Smooth muscle cell (in vitro differentiated cells): ENCODE measurements around the gene MAP7D1. TPM values are rescaled to one million over a fixed set of nuclear protein-coding genes. Genes with fewer than 3 reads are reported as not detected.

Experiments
- DNase-seq: peaks from one replicate; lab custom pipeline; 2025; ENCODE audit not compliant: unreplicated experiment; lab: John Stamatoyannopoulos, UW
- H2AFZ ChIP-seq: fragments of 200-600 bp; sonication (generic); 2 replicates; pipeline ENCODE4 v1.6.0; 2016; ENCODE audit warnings: antibody characterized with exemption, low read depth, mild to moderate bottlenecking
- H3F3A ChIP-seq: fragments of 200-600 bp; sonication (generic); 2 replicates; pipeline ENCODE4 v1.6.0; 2017; ENCODE audit warnings: antibody characterized with exemption, low read depth
- H3K27ac ChIP-seq: fragments of 200-600 bp; sonication (generic); 2 replicates; pipeline ENCODE4 v1.5.1; 2016; ENCODE audit warnings: low read depth, mild to moderate bottlenecking
- H3K27me3 ChIP-seq: fragments of 200-600 bp; sonication (generic); 2 replicates; pipeline ENCODE4 v1.6.1; 2016; ENCODE audit warnings: low read depth, mild to moderate bottlenecking
- H3K36me3 ChIP-seq: fragments of 200-600 bp; sonication (generic); 2 replicates; pipeline ENCODE4 v1.5.1; 2016; ENCODE audit warnings: low read depth
- H3K4me1 ChIP-seq: fragments of 200-600 bp; sonication (generic); 2 replicates; pipeline ENCODE4 v1.5.1; 2016; ENCODE audit warnings: low read depth
- H3K4me2 ChIP-seq: fragments of 200-600 bp; sonication (generic); 2 replicates; pipeline ENCODE4 v1.6.0; 2016; ENCODE audit warnings: mild to moderate bottlenecking
- H3K4me3 ChIP-seq: fragments of 200-600 bp; sonication (generic); 2 replicates; pipeline ENCODE4 v1.5.1; 2016; ENCODE audit warnings: mild to moderate bottlenecking
- H3K79me2 ChIP-seq: fragments of 200-600 bp; sonication (generic); 2 replicates; pipeline ENCODE4 v1.6.0; 2016; ENCODE audit warnings: low read depth, mild to moderate bottlenecking
- H3K9ac ChIP-seq: fragments of 200-600 bp; sonication (generic); 2 replicates; pipeline ENCODE4 v1.6.0; 2016; ENCODE audit warnings: low read depth
- H3K9me3 ChIP-seq: fragments of 200-600 bp; sonication (generic); replicated peaks from 2 replicates; pipeline ENCODE4 v1.5.1; 2016; ENCODE audit warnings: low read depth
- H4K20me1 ChIP-seq: fragments of 200-600 bp; sonication (generic); 2 replicates; pipeline ENCODE4 v1.6.0; 2016; ENCODE audit warnings: low read depth
- WGBS: methylation state at CpG from one replicate; pipeline ENCODE4 v1.1.7; 2016; ENCODE audit warnings: low lambda C conversion rate; 5-methylcytosine and 5-hydroxymethylcytosine counted together
- polyA plus RNA-seq: library from polyadenylated mRNA; unstranded; fragments of >200 nt; fragmentation: Nextera tagmentation; extraction: Ambion mirVana; gene quantifications from 2 replicates; pipeline ENCODE4 v1.2.1, GENCODE V29; 2016
- total RNA-seq: library from RNA; depleted of rRNA; stranded (reverse); fragments of >200 nt; gene quantifications from 2 replicates; pipeline ENCODE4 v1.2.3, GENCODE V29; 2014
- TF ChIP-seq, protein P1 (sequence below): fragments of 200-600 bp; sonication (generic); IDR thresholded peaks from 2 replicates; pipeline ENCODE4 v1.5.1; 2017; ENCODE audit warnings: borderline replicate concordance, mild to moderate bottlenecking, antibody characterized with exemption; ENCODE audit not compliant: insufficient read depth, poor library complexity, severe bottlenecking

MAP7D1 gene
- total and polyA plus RNA-seq, 2 experiments from 2014 or later = 109 to 169 TPM

DNA sequence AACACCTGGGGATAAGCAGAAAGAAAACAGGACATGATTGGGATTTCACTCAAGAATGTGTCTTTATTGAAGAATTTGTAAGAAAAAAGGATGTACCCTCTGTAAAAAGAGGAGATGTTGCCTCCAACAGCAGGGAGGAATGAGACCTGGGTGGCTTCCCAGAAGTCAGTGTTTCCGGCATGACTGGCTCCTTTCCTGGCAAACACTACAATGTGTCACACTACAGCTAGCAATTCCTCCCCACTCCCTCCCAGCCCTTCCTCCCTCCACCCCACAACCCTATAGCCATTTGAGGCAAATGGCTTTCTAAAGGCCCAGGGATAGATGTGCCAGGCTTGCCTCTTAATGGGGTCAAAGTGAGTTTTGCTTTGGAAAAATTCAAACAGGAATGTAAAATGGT lies 19.4 kb upstream of the MAP7D1 start:
- Histone ChIP-seq H3K4me2 (no peak overlapping the region), H3K27me3 (no peaks in the 10 kb centered on the region)

DNA sequence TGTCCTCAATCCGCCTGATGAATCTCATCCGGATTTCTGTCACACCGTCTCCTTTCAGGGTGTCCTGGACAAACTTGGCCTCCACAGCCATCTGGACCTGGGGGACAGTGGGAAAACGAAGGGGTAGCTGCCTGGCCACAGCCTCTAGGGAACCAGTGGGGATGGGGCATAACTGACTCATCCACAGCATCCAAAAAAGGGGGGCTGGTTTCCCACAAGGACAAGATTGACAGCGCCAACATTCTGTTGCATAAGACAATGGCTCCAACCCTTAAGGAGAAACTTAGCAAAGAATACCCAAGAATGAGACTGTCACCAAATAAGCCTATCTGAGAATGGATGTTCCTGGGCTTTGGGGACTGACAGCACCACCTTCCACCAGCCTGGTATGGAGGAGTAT lies 18.7 kb upstream of the MAP7D1 start:
- 97% methylated on average over 5 of the region's 5 CpGs for WGBS
- Histone ChIP-seq H3K79me2 (peaks cover 22% of the 10 kb centered on the region), H3F3A (peaks cover 13% of the 10 kb centered on the region), H3K27ac (no peak overlapping the region), H4K20me1 (peaks cover 31% of the 10 kb centered on the region), H2AFZ (no peak overlapping the region), H3K9me3 (no peaks in the 10 kb centered on the region), H3K4me1 (no peaks in the 10 kb centered on the region), H3K27me3 (no peaks in the 10 kb centered on the region), H3K4me3 (no peak overlapping the region), H3K9ac (no peak overlapping the region), H3K4me2 (no peak overlapping the region), H3K36me3 (peaks cover 4% of the 10 kb centered on the region)
- DNase-seq = no peak
- TF ChIP-seq, protein P1, sequence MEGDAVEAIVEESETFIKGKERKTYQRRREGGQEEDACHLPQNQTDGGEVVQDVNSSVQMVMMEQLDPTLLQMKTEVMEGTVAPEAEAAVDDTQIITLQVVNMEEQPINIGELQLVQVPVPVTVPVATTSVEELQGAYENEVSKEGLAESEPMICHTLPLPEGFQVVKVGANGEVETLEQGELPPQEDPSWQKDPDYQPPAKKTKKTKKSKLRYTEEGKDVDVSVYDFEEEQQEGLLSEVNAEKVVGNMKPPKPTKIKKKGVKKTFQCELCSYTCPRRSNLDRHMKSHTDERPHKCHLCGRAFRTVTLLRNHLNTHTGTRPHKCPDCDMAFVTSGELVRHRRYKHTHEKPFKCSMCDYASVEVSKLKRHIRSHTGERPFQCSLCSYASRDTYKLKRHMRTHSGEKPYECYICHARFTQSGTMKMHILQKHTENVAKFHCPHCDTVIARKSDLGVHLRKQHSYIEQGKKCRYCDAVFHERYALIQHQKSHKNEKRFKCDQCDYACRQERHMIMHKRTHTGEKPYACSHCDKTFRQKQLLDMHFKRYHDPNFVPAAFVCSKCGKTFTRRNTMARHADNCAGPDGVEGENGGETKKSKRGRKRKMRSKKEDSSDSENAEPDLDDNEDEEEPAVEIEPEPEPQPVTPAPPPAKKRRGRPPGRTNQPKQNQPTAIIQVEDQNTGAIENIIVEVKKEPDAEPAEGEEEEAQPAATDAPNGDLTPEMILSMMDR = no peak

More for the DNA sequence above, 19.4 kb upstream of the MAP7D1 start:
- H3K36me3 ChIP-seq = peaks cover 4% of the 10 kb centered on the region
- H3K9me3 ChIP-seq = no peaks in the 10 kb centered on the region
- no peak overlapping the region for H2AFZ ChIP-seq
- peaks cover 13% of the 10 kb centered on the region for H3F3A ChIP-seq
- 88% methylated on average over 1 of the region's 1 CpG for WGBS
- H3K9ac ChIP-seq = no peak overlapping the region
- peaks cover 27% of the 10 kb centered on the region for H4K20me1 ChIP-seq
- no peak overlapping the region for H3K4me3 ChIP-seq
- DNase-seq = no peak
- H3K27ac ChIP-seq = peak overlapping the region; percentile 16
- peaks cover 17% of the 10 kb centered on the region for H3K79me2 ChIP-seq
- TF ChIP-seq, protein P1 = no peak
- no peaks in the 10 kb centered on the region for H3K4me1 ChIP-seq

DNA sequence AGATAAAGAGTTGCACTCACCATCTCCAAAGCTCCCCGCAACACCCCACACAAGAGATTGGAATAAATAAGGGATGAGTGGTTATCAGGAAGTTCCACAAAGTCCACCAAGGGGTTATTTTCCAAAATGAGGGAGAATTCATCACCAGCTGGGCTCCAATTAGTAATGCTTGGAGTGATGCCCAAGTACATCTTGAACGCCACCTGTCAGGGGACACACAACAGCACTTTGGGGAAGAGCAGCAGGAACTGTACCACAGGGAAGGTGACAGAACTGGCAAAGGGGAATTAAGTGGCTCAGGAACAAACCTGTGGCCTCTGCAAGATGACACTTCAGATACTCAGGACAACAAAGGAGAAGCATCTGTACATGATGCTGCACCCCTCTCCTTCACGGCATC lies 18.2 kb upstream of the MAP7D1 start:
- TF ChIP-seq, protein P1 = no peak
- H3K4me3 ChIP-seq = no peak overlapping the region
- H3F3A ChIP-seq = peaks cover 13% of the 10 kb centered on the region
- no peaks in the 10 kb centered on the region for H3K27me3 ChIP-seq
- H3K4me1 ChIP-seq = no peaks in the 10 kb centered on the region
- peaks cover 27% of the 10 kb centered on the region for H3K79me2 ChIP-seq
- no peak for DNase-seq
- peaks cover 37% of the 10 kb centered on the region for H4K20me1 ChIP-seq
- WGBS = 100% methylated on average over 3 of the region's 3 CpGs
- H3K9ac ChIP-seq = no peak overlapping the region
- H3K9me3 ChIP-seq = no peaks in the 10 kb centered on the region
- no peak overlapping the region for H2AFZ ChIP-seq
- H3K27ac ChIP-seq = no peak overlapping the region
- no peak overlapping the region for H3K4me2 ChIP-seq
- peaks cover 4% of the 10 kb centered on the region for H3K36me3 ChIP-seq

DNA sequence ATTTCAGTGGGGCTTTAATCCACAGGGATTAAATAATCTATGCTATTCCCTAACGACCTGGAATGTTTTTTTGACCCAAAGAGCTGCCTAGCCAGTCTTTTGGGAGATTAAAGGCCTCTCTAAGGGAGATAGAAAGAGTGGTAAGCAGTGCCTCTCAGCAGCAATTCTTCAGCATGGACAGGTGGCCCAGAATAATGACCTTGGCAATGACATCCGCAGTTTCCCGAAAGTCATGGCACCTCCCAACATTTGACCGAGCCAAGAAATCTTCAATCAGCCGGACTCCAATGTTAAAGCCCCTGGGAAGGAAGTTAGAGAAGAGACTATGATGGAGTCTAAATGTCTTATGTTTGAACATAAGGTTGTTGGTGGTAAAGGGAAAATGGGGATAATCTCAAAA lies 16.4 kb upstream of the MAP7D1 start:
- Histone ChIP-seq H3K4me2 (no peak overlapping the region), H3K79me2 (peaks cover 45% of the 10 kb centered on the region), H3K9ac (no peak overlapping the region), H3K36me3 (peaks cover 4% of the 10 kb centered on the region), H3K4me1 (no peaks in the 10 kb centered on the region), H3K4me3 (no peak overlapping the region), H3F3A (peaks cover 13% of the 10 kb centered on the region), H3K9me3 (no peaks in the 10 kb centered on the region), H3K27me3 (no peaks in the 10 kb centered on the region), H4K20me1 (peaks cover 50% of the 10 kb centered on the region), H2AFZ (no peak overlapping the region), H3K27ac (no peak overlapping the region)
- TF ChIP-seq, protein P1 = no peak
- 93% methylated on average over 5 of the region's 5 CpGs for WGBS
- no peak for DNase-seq
